Measurements from ENCODE around the gene MTCL1. TPM values are rescaled to one million over a fixed set of nuclear protein-coding genes. Genes with fewer than 3 reads are reported as not detected.
A peak's percentile ranks its signal among the peaks of the same experiment; 100 is the strongest.

The MTCL1 gene
- total and polyA plus RNA-seq, 4 donors = 1.3 to 12.4 (median 3.7) TPM

DNA sequence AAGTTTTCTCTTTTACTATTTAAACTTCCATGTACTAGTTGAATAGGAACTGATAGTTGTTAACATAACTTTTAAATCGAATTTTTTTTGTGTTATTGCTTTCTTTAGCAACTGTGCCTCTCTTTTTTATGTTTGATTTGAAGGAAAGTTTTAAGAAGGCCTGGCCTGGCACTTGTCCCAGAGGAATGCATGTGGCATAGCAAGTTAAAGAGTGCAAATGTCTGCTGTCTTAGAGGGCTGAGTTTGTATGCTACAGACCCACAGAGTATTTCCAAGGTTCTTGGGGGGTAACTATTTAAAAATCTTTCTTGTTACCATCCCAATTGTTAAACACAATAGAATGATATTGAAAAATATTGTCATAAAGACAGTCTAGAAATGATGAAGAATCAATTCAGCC lies 47.0 kb downstream of the MTCL1 start:
- whole genome bisulfite sequencing, 2 donors = 32 to 67% methylated on average over 1 of the region's 1 CpG
- no peak for ATAC-seq (ENCODE audit: insufficient read depth, low FRiP score)

DNA sequence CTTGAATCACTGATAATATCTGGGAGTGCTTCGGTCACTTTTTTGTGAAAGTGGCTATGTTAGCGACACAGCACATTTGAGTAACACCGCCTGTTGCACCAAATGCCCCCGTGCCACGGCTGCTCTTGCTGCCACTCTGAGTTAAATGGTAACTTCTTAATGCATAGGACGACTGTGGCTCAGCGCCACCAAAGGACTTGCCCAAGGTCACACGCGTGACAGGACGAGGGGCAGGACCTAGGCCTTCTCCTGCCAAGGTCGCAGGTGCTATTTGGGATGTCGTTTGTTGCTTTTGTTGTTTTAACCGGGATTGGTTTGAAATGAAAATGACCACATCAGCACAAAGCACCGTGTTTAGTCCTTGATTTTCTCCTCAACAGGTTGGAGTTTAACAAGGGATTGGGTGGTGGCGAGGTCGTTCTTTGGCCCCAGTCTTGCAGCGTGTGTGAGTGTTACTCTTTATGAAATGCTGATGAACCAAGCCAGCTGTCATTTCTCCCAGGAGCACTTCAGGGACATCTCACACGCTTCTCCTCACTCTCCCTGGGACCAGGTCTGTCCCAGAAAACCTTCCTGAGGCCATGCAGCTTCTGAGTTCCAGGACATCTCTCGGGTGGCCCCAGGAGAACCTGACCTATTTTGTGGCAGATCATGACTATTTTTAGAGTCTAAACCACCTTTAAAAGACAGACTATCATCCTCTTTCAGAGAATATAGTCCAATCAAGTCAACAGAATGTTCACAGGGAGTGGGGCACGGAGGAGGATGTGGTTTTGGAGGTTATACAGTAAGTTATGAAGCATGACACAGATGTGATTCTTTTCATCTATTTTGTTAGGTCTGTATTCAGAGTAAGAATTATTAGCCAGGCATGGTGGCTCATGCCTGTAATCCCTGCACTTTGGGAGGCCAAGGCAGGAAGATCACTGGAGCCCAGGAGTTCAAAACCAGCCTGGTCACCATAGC lies 49.9 kb downstream of the MTCL1 start:
- no peaks in the 10 kb centered on the region for H3K27me3 ChIP-seq (ENCODE audit: control insufficient read depth in 3 of 3, insufficient read depth in 3 of 3, low read length in 2 of 3)
- peaks cover 0 to 14% (median 2%) of the 10 kb centered on the region in 5 donors for H3K4me1 ChIP-seq (ENCODE audit: control insufficient read depth in 5 of 5, insufficient read depth in 5 of 5, low read length in 5 of 5)
- no peaks in the 10 kb centered on the region for H3K36me3 ChIP-seq (ENCODE audit: control insufficient read depth in 4 of 4, insufficient read depth in 4 of 4, low read length in 4 of 4)
- ATAC-seq (ENCODE audit: insufficient read depth, low FRiP score) = no peak
- no peaks in the 10 kb centered on the region for H3K9me3 ChIP-seq (ENCODE audit: control insufficient read depth in 4 of 4, insufficient read depth in 3 of 4, low read length in 3 of 4)
- H3K27ac ChIP-seq (ENCODE audit: low read depth in 1 of 2, low read length in 1 of 2) = no peak overlapping the region
- H3K4me3 ChIP-seq = no peak overlapping the region
- 85 to 90% methylated on average over 20 of the region's 20 CpGs for WGBS, 2 donors
- peak in 1 of 3 donors; percentile 24 for DNase-seq
- no peak overlapping the region for H3K9ac ChIP-seq (ENCODE audit: insufficient read depth in 1 of 2, low read length in 2 of 2)
- TF ChIP-seq, protein P1, sequence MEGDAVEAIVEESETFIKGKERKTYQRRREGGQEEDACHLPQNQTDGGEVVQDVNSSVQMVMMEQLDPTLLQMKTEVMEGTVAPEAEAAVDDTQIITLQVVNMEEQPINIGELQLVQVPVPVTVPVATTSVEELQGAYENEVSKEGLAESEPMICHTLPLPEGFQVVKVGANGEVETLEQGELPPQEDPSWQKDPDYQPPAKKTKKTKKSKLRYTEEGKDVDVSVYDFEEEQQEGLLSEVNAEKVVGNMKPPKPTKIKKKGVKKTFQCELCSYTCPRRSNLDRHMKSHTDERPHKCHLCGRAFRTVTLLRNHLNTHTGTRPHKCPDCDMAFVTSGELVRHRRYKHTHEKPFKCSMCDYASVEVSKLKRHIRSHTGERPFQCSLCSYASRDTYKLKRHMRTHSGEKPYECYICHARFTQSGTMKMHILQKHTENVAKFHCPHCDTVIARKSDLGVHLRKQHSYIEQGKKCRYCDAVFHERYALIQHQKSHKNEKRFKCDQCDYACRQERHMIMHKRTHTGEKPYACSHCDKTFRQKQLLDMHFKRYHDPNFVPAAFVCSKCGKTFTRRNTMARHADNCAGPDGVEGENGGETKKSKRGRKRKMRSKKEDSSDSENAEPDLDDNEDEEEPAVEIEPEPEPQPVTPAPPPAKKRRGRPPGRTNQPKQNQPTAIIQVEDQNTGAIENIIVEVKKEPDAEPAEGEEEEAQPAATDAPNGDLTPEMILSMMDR (IDR thresholded peaks at IDR 0.05; ENCODE audit: control extremely low read depth, extremely low read depth) = no peak

More for the DNA sequence above, 47.0 kb downstream of the MTCL1 start:
- H3K9ac ChIP-seq (ENCODE audit: insufficient read depth in 1 of 2, low read length in 2 of 2) = no peak overlapping the region
- no peaks in the 10 kb centered on the region for H3K9me3 ChIP-seq (ENCODE audit: control insufficient read depth in 4 of 4, insufficient read depth in 3 of 4, low read length in 3 of 4)
- H3K27ac ChIP-seq (ENCODE audit: low read depth in 1 of 2, low read length in 1 of 2) = no peak overlapping the region
- H3K4me1 ChIP-seq (ENCODE audit: control insufficient read depth in 5 of 5, insufficient read depth in 5 of 5, low read length in 5 of 5) = peaks cover 0 to 17% (median 2%) of the 10 kb centered on the region in 5 donors
- TF ChIP-seq, protein P1 (IDR thresholded peaks at IDR 0.05; ENCODE audit: control extremely low read depth, extremely low read depth) = no peak
- peak in 2 of 3 donors; percentile 41 to 62 for DNase-seq
- H3K27me3 ChIP-seq (ENCODE audit: control insufficient read depth in 3 of 3, insufficient read depth in 3 of 3, low read length in 2 of 3) = no peaks in the 10 kb centered on the region
- H3K36me3 ChIP-seq (ENCODE audit: control insufficient read depth in 4 of 4, insufficient read depth in 4 of 4, low read length in 4 of 4) = no peaks in the 10 kb centered on the region
- H3K4me3 ChIP-seq = no peak overlapping the region

DNA sequence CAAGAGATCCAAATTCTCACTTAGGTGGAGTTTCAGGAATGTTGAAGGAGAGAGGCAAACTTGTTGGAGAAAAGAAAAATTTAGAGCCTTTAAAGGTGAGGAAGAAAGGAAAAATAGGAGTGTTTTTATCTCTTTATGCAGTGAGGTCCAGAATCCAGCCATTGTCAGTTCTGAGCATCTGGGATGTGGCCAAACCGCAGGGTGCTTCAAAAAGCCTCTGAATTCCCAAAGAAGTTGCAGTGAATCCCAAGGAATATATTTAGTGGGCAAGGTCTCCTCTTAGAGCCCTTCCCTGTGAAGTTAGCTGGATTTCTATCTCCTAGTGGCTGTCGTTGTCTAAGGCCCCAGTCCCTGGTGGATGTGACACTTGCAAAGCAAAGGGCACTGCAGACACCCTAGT lies 51.2 kb downstream of the MTCL1 start:
- H3K27ac ChIP-seq (ENCODE audit: low read depth in 1 of 2, low read length in 1 of 2) = no peak overlapping the region
- H3K9ac ChIP-seq (ENCODE audit: insufficient read depth in 1 of 2, low read length in 2 of 2) = no peak overlapping the region
- DNase-seq (no peak), ATAC-seq (ENCODE audit: insufficient read depth, low FRiP score) (no peak)
- WGBS, 2 donors = 85 to 93% methylated on average over 2 of the region's 2 CpGs
- H3K9me3 ChIP-seq (ENCODE audit: control insufficient read depth in 4 of 4, insufficient read depth in 3 of 4, low read length in 3 of 4) = no peaks in the 10 kb centered on the region
- peaks cover 0 to 1% (median 0%) of the 10 kb centered on the region in 5 donors for H3K4me1 ChIP-seq (ENCODE audit: control insufficient read depth in 5 of 5, insufficient read depth in 5 of 5, low read length in 5 of 5)
- H3K36me3 ChIP-seq (ENCODE audit: control insufficient read depth in 4 of 4, insufficient read depth in 4 of 4, low read length in 4 of 4) = no peaks in the 10 kb centered on the region
- TF ChIP-seq, protein P1 (IDR thresholded peaks at IDR 0.05; ENCODE audit: control extremely low read depth, extremely low read depth) = no peak
- no peak overlapping the region for H3K4me3 ChIP-seq
- H3K27me3 ChIP-seq (ENCODE audit: control insufficient read depth in 3 of 3, insufficient read depth in 3 of 3, low read length in 2 of 3) = no peaks in the 10 kb centered on the region

Data from lung (tissue), 12 donors.